ENCODE data around the gene TRPC4AP.

Gene TRPC4AP

DNA sequence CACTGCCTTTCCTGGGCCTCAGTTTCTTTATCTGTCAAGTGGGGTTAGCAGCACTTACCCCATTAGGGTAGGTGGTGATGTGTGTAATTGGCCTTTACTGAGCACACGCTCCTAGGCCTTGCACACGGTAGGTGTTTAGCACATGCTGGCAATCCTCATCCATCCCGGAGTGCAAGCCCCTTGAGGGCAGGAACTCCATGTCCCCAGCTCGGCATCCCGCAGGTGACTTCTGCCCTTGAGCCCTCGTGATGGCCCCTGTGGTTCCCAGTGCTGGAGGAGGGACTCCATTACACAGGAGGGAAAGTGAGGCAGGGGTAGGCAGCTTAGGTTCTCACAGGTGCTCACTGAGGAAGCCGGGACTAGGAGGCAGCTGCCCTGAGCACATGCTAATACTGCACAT is 96.9 kb downstream of the TRPC4AP start:
- no peak overlapping the region for H3K27ac ChIP-seq

DNA sequence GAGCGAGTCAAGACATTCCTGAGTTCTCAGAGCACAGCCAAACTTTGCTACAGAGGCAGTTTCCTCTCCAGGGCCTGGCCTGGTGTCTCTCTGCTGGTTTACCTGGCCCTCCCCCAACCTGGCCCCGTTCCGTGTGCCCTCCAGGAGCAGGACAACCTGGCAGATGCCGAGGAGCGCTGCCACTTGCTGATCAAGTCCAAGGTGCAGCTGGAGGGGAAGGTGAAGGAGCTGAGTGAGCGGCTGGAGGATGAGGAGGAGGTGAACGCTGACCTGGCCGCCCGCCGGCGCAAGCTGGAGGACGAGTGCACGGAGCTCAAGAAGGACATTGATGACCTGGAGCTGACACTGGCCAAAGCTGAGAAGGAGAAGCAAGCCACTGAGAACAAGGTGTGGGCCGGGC is 97.4 kb downstream of the TRPC4AP start:
- no peak overlapping the region for H3K4me3 ChIP-seq (ENCODE audit: low read depth, low read length)
- no peak for DNase-seq
- TF ChIP-seq, protein P1, sequence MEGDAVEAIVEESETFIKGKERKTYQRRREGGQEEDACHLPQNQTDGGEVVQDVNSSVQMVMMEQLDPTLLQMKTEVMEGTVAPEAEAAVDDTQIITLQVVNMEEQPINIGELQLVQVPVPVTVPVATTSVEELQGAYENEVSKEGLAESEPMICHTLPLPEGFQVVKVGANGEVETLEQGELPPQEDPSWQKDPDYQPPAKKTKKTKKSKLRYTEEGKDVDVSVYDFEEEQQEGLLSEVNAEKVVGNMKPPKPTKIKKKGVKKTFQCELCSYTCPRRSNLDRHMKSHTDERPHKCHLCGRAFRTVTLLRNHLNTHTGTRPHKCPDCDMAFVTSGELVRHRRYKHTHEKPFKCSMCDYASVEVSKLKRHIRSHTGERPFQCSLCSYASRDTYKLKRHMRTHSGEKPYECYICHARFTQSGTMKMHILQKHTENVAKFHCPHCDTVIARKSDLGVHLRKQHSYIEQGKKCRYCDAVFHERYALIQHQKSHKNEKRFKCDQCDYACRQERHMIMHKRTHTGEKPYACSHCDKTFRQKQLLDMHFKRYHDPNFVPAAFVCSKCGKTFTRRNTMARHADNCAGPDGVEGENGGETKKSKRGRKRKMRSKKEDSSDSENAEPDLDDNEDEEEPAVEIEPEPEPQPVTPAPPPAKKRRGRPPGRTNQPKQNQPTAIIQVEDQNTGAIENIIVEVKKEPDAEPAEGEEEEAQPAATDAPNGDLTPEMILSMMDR (IDR thresholded peaks at IDR 0.05; ENCODE audit: low read depth, low read length) = no peak
- no peaks in the 10 kb centered on the region for H3K27me3 ChIP-seq (ENCODE audit: insufficient read depth, low read depth, severe bottlenecking)
- no peak overlapping the region for H3K27ac ChIP-seq
- peaks cover 33% of the 10 kb centered on the region for H3K36me3 ChIP-seq
- no peaks in the 10 kb centered on the region for H3K9me3 ChIP-seq (ENCODE audit: severe bottlenecking)

More for the DNA sequence above, 96.9 kb downstream of the TRPC4AP start:
- H3K27me3 ChIP-seq (ENCODE audit: insufficient read depth, low read depth, severe bottlenecking) = no peaks in the 10 kb centered on the region
- H3K36me3 ChIP-seq = peaks cover 38% of the 10 kb centered on the region
- no peak for DNase-seq
- no peaks in the 10 kb centered on the region for H3K9me3 ChIP-seq (ENCODE audit: severe bottlenecking)
- no peak overlapping the region for H3K4me3 ChIP-seq (ENCODE audit: low read depth, low read length)
- TF ChIP-seq, protein P1 (IDR thresholded peaks at IDR 0.05; ENCODE audit: low read depth, low read length) = no peak

DNA sequence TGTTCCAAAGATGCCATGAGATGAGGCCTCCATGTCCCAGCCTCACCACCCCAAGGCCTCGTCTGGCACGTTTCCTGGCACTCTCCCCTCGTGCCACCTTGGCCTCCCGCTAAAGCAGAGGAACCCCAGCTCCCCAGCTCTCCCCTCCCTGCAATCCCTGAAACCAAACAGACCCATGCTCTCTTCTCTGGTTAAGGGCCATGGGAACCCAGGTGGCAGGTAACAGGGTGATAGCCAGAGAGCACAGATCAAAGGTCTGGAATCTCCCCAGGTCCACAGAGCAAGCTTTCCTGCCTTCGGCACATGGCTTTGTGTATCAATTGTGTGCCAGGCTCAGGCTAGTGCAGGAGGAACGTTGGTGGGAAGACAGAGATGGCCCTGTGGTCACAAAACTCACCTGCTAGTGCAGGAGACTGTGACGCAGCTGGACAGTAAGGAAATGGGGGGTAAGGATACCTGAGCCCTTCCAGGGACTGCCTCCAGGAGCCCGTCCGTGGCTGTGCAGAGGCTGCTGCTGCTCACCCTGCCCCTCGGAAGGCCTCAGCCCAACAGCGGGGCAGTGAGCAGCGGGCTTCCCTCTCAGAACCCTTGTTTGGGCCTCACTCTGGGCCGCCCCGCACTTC is 98.0 kb downstream of the TRPC4AP start:
- no peak overlapping the region for H3K27ac ChIP-seq
- no peak for DNase-seq
- no peaks in the 10 kb centered on the region for H3K27me3 ChIP-seq (ENCODE audit: insufficient read depth, low read depth, severe bottlenecking)
- peaks cover 29% of the 10 kb centered on the region for H3K36me3 ChIP-seq
- TF ChIP-seq, protein P1 (IDR thresholded peaks at IDR 0.05; ENCODE audit: low read depth, low read length) = no peak
- H3K4me3 ChIP-seq (ENCODE audit: low read depth, low read length) = no peak overlapping the region
- H3K9me3 ChIP-seq (ENCODE audit: severe bottlenecking) = no peaks in the 10 kb centered on the region

DNA sequence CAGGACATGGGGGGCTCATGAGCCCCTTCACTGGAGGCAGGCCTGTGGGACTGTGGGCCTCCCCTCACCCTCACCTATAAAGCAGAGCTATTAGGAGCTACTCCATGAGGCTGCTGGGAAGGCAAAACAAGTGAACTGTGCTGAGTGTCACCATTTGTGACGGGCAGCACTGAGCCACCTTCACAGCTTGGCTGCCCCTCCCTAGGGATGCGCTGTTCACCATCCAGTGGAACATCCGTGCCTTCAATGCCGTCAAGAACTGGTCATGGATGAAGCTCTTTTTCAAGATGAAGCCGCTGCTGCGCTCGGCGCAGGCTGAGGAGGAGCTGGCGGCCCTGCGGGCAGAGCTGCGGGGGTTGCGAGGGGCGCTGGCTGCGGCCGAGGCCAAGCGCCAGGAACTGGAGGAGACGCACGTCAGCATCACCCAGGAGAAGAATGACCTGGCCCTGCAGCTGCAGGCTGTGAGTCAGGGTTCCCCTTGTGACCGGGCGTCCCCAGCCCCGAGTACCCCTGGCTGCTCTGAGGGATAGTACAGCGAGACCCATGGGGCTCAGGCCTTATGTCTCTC is 98.6 kb downstream of the TRPC4AP start:
- H3K27ac ChIP-seq = no peak overlapping the region
- H3K9me3 ChIP-seq (ENCODE audit: severe bottlenecking) = no peaks in the 10 kb centered on the region
- H3K4me3 ChIP-seq (ENCODE audit: low read depth, low read length) = no peak overlapping the region
- TF ChIP-seq, protein P1 (IDR thresholded peaks at IDR 0.05; ENCODE audit: low read depth, low read length) = no peak
- H3K27me3 ChIP-seq (ENCODE audit: insufficient read depth, low read depth, severe bottlenecking) = no peaks in the 10 kb centered on the region
- H3K36me3 ChIP-seq = peaks cover 25% of the 10 kb centered on the region
- no peak for DNase-seq

- Histone ChIP-seq H3K36me3 (peaks cover 15% of the 10 kb centered on the region), H3K27ac (no peak overlapping the region), H3K9me3 (ENCODE audit: severe bottlenecking) (no peaks in the 10 kb centered on the region), H3K27me3 (ENCODE audit: insufficient read depth, low read depth, severe bottlenecking) (no peaks in the 10 kb centered on the region), H3K4me3 (ENCODE audit: low read depth, low read length) (no peak overlapping the region)
- TF ChIP-seq, protein P1 (IDR thresholded peaks at IDR 0.05; ENCODE audit: low read depth, low read length) = no peak
- no peak for DNase-seq
These were observed 99.7 kb downstream of the TRPC4AP start for GRCh38 chr20:34992751-34993417.

Data from WERI-Rb-1 (cell line).